Measurements from ENCODE around the gene FGFR3. TPM values are rescaled to one million over a fixed set of nuclear protein-coding genes. Genes with fewer than 3 reads are reported as not detected.
A peak's percentile ranks its signal among the peaks of the same experiment; 100 is the strongest.

FGFR3 gene
- total and polyA plus RNA-seq, 2 donors = 3.8 to 13.2 TPM

GRCh38 chr4:1852904-1853623 lies 60.0 kb downstream of the FGFR3 start:
- Histone ChIP-seq H3K4me3 (ENCODE audit: low read length in 2 of 2) (peak overlapping the region; percentile 35 to 38), H3K27me3 (ENCODE audit: control insufficient read depth in 2 of 2, insufficient read depth in 1 of 2, low read length in 1 of 2) (no peaks in the 10 kb centered on the region), H3K27ac (ENCODE audit: low read depth in 1 of 2, low read length in 1 of 2) (peak overlapping the region in 1 of 2 donors; percentile 90), H3K9me3 (ENCODE audit: control insufficient read depth in 2 of 2, insufficient read depth in 1 of 2, low read length in 1 of 2) (no peaks in the 10 kb centered on the region), H3K4me1 (ENCODE audit: control insufficient read depth in 2 of 2, insufficient read depth in 2 of 2, low read length in 2 of 2) (peaks cover 72 to 76% of the 10 kb centered on the region in 2 donors), H3K36me3 (ENCODE audit: control insufficient read depth in 2 of 2, insufficient read depth in 2 of 2, low read length in 1 of 2) (peaks cover 20 to 33% of the 10 kb centered on the region in 2 donors)
- WGBS = 92% methylated on average over 9 of the region's 9 CpGs
- DNase-seq (ENCODE audit: low read depth in 6 of 9, low spot score in 9 of 9) = no peak

- Histone ChIP-seq H3K27ac (ENCODE audit: low read depth in 1 of 2, low read length in 1 of 2) (peak overlapping the region; percentile 42 to 90), H3K9me3 (ENCODE audit: control insufficient read depth in 2 of 2, insufficient read depth in 1 of 2, low read length in 1 of 2) (no peaks in the 10 kb centered on the region), H3K4me3 (ENCODE audit: low read length in 2 of 2) (peak overlapping the region; percentile 84 to 87), H3K4me1 (ENCODE audit: control insufficient read depth in 2 of 2, insufficient read depth in 2 of 2, low read length in 2 of 2) (peaks cover 67 to 77% of the 10 kb centered on the region in 2 donors), H3K27me3 (ENCODE audit: control insufficient read depth in 2 of 2, insufficient read depth in 1 of 2, low read length in 1 of 2) (no peaks in the 10 kb centered on the region), H3K36me3 (ENCODE audit: control insufficient read depth in 2 of 2, insufficient read depth in 2 of 2, low read length in 1 of 2) (peaks cover 17 to 27% of the 10 kb centered on the region in 2 donors)
- 56% methylated on average over 1 of the region's 1 CpG for WGBS
- DNase-seq (ENCODE audit: low read depth in 6 of 9, low spot score in 9 of 9) = no peak
These were observed 61.7 kb downstream of the FGFR3 start for GRCh38 chr4:1854752-1855151.

DNA sequence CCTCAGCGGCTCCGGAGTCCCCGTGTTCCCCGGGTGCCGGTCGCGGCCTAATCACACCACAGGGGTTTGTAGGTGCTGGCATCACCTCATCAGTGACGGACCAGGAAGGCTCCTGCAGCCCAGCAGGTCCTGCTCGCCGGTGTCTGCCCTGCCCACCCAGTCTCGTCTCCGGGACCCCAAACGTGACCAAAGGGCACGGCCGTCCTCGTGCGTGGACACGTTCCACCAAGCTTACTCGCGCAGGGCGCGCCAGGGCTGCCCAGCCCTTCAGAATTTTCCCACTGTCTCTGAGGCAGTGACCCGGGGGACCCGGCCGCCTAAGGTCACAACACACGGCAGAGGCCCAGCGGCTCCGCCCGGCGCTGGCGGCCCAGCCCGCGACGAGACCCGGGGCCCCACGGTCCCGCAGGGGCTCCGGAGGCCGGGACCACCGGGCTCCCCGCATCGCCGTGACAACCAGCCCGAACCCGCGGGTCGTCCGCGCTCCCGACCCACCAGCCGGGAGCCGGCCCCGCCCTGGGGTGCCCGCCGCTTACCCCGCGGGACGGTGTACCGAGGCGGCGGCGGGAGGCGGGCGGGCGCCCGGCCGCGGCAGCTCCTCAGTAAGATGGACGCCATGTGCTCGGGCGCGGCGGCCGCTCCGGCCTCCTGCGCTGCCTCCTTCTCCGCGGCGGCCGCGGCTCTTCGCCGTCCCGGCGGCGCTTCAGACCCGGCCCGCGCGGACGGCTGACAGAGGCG lies 62.4 kb downstream of the FGFR3 start:
- peak overlapping the region; percentile 76 to 90 for H3K27ac ChIP-seq (ENCODE audit: low read depth in 1 of 2, low read length in 1 of 2)
- peak overlapping the region; percentile 84 to 87 for H3K4me3 ChIP-seq (ENCODE audit: low read length in 2 of 2)
- H3K27me3 ChIP-seq (ENCODE audit: control insufficient read depth in 2 of 2, insufficient read depth in 1 of 2, low read length in 1 of 2) = no peaks in the 10 kb centered on the region
- DNase-seq (ENCODE audit: low read depth in 6 of 9, low spot score in 9 of 9) = no peak
- peaks cover 17 to 27% of the 10 kb centered on the region in 2 donors for H3K36me3 ChIP-seq (ENCODE audit: control insufficient read depth in 2 of 2, insufficient read depth in 2 of 2, low read length in 1 of 2)
- WGBS = under 1% methylated on average over 92 of the region's 92 CpGs
- H3K4me1 ChIP-seq (ENCODE audit: control insufficient read depth in 2 of 2, insufficient read depth in 2 of 2, low read length in 2 of 2) = peaks cover 60 to 73% of the 10 kb centered on the region in 2 donors
- no peaks in the 10 kb centered on the region for H3K9me3 ChIP-seq (ENCODE audit: control insufficient read depth in 2 of 2, insufficient read depth in 1 of 2, low read length in 1 of 2)

DNA sequence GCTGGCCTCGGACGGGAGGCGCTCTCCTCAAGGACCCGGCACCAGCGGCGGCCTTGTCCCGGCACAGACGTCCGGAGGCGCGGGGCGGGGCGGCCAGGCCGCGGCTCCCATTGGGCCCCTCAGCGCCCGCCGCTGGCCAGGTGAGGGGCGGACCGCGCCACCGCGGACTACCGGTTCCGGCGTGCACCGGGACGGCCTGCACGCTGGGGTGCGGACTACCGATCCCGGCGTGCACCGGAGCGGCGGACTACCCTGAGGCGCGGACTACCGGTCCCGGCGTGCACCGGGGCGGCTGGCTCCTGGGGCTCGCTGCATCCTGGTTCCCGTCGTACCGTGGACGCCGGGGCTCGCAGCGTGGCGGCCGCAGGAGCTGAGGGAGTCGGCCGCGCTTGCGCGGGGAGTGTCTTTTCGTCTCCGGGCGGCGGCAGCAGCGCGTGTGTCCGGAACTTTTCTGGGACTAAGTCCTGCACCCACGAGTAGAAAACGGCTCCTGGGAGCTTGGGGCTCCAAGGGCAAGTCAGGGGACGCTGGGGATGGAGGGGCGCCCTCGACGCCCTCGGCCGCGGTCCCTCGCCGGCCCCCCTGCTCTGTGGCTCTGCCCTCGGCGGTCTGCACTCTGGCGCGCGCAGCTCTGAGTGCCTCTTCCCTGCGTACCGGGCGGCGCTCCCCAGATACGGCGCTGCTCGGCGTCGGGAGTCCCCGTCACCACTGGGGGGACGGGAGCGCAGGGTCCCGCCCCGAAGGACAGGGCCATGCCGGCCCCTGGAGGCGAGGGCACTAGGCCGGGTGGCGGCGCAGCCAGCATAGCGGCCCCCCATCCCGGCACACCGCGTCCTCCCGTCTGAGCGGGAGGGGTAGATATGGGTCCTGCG lies 63.2 kb downstream of the FGFR3 start, which contains the start of gene LETM1:
TSS of gene LETM1 (minus strand) at position 86 of the 872 bp plus-strand sequence. CDS start 206 bp downstream, outside the sequence.
- Histone ChIP-seq H3K4me3 (ENCODE audit: low read length in 2 of 2) (peak within 1 kb of the TSS; percentile 84 to 87), H3K27ac (ENCODE audit: low read depth in 1 of 2, low read length in 1 of 2) (peak within 1 kb of the TSS; percentile 76 to 90), H3K9me3 (ENCODE audit: control insufficient read depth in 2 of 2, insufficient read depth in 1 of 2, low read length in 1 of 2) (no peaks in the 10 kb centered on the region), H3K36me3 (ENCODE audit: control insufficient read depth in 2 of 2, insufficient read depth in 2 of 2, low read length in 1 of 2) (peaks cover 17 to 22% of the 10 kb centered on the region in 2 donors), H3K27me3 (ENCODE audit: control insufficient read depth in 2 of 2, insufficient read depth in 1 of 2, low read length in 1 of 2) (no peaks in the 10 kb centered on the region), H3K4me1 (ENCODE audit: control insufficient read depth in 2 of 2, insufficient read depth in 2 of 2, low read length in 2 of 2) (peaks cover 57 to 73% of the 10 kb centered on the region in 2 donors)
- DNase-seq (ENCODE audit: low read depth in 6 of 9, low spot score in 9 of 9) = peak in 7 of 9 donors; percentile 82 to 95 (median 92)
- under 1% methylated on average over 107 of the region's 107 CpGs for WGBS

GRCh38 chr4:1856943-1857699 lies 64.0 kb downstream of the FGFR3 start:
- DNase-seq (ENCODE audit: low read depth in 6 of 9, low spot score in 9 of 9) = no peak
- WGBS = 31% methylated on average over 32 of the region's 32 CpGs
- Histone ChIP-seq H3K4me1 (ENCODE audit: control insufficient read depth in 2 of 2, insufficient read depth in 2 of 2, low read length in 2 of 2) (peaks cover 56 to 73% of the 10 kb centered on the region in 2 donors), H3K36me3 (ENCODE audit: control insufficient read depth in 2 of 2, insufficient read depth in 2 of 2, low read length in 1 of 2) (peaks cover 13 to 16% of the 10 kb centered on the region in 2 donors), H3K9me3 (ENCODE audit: control insufficient read depth in 2 of 2, insufficient read depth in 1 of 2, low read length in 1 of 2) (no peaks in the 10 kb centered on the region), H3K27ac (ENCODE audit: low read depth in 1 of 2, low read length in 1 of 2) (peak overlapping the region; percentile 25 to 77), H3K27me3 (ENCODE audit: control insufficient read depth in 2 of 2, insufficient read depth in 1 of 2, low read length in 1 of 2) (no peaks in the 10 kb centered on the region), H3K4me3 (ENCODE audit: low read length in 2 of 2) (peak overlapping the region; percentile 84 to 87)

- Histone ChIP-seq H3K27ac (ENCODE audit: low read depth in 1 of 2, low read length in 1 of 2) (peak overlapping the region in 1 of 2 donors; percentile 77), H3K36me3 (ENCODE audit: control insufficient read depth in 2 of 2, insufficient read depth in 2 of 2, low read length in 1 of 2) (peaks cover 8 to 10% of the 10 kb centered on the region in 2 donors), H3K27me3 (ENCODE audit: control insufficient read depth in 2 of 2, insufficient read depth in 1 of 2, low read length in 1 of 2) (no peaks in the 10 kb centered on the region), H3K4me3 (ENCODE audit: low read length in 2 of 2) (peak overlapping the region in 1 of 2 donors; percentile 84), H3K9me3 (ENCODE audit: control insufficient read depth in 2 of 2, insufficient read depth in 1 of 2, low read length in 1 of 2) (no peaks in the 10 kb centered on the region), H3K4me1 (ENCODE audit: control insufficient read depth in 2 of 2, insufficient read depth in 2 of 2, low read length in 2 of 2) (peaks cover 53 to 73% of the 10 kb centered on the region in 2 donors)
- no peak for DNase-seq (ENCODE audit: low read depth in 6 of 9, low spot score in 9 of 9)
- WGBS = 90% methylated on average over 5 of the region's 5 CpGs
These were observed 64.8 kb downstream of the FGFR3 start for GRCh38 chr4:1857931-1858330.
